Fibroblast of the aortic adventitia (primary cell): ENCODE data around the gene PHGDH. TPM values are rescaled to one million over a fixed set of nuclear protein-coding genes. Genes with fewer than 3 reads are reported as not detected.

Source experiments
- DNase-seq: peaks from one replicate; pipeline ENCODE4 v3.0.0-alpha.2; 2010; ENCODE audit warnings: low read depth
- H3K4me3 ChIP-seq: 2 replicates; pipeline ENCODE4 v1.5.1; 2011; ENCODE audit warnings: low read depth, mild to moderate bottlenecking, control low read depth, low read length, moderate library complexity
- total RNA-seq: library from RNA; depleted of rRNA; stranded (reverse); fragments of >200 nt; gene quantifications from 2 replicates; pipeline ENCODE4 v1.2.3, GENCODE V29; 2012; ENCODE audit warnings: low replicate concordance
- TF ChIP-seq, protein P1 (sequence below): IDR thresholded peaks from 2 replicates; pipeline ENCODE4 v1.5.1; 2011; ENCODE audit warnings: mild to moderate bottlenecking, low read length, control low read depth, inconsistent platforms; ENCODE audit not compliant: insufficient read depth

The PHGDH gene
- total RNA-seq, 1 donor: 246 TPM

DNA sequence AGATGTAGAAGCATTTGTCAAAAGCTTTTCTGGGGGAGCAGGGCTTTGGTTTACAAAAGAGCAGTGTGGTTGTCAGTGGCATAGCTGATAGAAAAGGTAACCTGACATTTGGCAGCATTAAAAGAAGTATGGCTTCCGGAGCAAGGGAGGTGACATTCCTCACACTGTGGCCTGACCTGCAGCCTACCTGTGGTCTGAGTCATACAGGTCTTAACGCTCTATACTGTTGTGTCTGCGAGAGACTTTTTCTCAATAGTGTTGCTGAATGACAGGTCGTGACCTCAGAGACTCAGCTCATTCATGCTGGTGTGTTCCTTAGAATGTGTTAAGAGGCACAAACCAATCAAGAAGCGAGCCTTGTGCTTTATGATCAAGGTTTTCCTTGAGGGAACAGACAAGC, 19.3 kb downstream of the PHGDH start:
- TF ChIP-seq, protein P1, sequence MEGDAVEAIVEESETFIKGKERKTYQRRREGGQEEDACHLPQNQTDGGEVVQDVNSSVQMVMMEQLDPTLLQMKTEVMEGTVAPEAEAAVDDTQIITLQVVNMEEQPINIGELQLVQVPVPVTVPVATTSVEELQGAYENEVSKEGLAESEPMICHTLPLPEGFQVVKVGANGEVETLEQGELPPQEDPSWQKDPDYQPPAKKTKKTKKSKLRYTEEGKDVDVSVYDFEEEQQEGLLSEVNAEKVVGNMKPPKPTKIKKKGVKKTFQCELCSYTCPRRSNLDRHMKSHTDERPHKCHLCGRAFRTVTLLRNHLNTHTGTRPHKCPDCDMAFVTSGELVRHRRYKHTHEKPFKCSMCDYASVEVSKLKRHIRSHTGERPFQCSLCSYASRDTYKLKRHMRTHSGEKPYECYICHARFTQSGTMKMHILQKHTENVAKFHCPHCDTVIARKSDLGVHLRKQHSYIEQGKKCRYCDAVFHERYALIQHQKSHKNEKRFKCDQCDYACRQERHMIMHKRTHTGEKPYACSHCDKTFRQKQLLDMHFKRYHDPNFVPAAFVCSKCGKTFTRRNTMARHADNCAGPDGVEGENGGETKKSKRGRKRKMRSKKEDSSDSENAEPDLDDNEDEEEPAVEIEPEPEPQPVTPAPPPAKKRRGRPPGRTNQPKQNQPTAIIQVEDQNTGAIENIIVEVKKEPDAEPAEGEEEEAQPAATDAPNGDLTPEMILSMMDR: no peak
- DNase-seq: no peak
- H3K4me3 ChIP-seq: no peak overlapping the region

DNA sequence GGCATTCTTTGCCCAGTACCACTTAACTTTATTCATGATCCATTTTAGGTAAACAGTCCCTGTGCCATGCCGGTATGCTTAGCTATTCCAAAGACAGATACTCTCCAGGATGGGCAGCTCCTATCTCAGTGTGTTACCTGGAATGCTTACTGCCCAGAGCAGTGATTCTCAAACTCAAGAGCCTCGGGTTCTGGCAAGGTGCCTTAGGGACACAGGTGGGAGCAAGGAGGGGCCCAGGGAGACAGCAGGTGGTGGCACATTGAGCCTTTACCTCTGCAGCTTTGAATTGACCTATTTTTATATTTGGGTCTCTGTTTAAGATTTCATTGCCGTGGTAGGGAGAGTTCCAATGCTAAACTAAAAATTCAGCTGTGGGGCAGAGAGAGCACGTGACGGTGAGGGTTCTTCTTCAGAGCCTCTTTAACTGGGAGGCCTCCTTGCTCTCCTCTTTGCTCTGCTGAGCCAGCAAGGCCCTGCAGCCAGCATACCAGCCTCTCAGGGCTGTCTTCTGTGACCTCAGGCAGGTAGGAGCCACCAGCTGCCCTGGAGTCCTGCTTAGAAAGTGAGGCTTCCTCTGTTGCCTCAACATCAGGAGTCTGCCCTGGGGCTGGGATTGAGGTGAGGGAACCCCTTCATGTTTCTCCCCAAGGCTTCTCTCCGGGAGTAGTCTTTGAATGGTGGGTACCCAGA, 20.2 kb downstream of the PHGDH start:
- H3K4me3 ChIP-seq: no peak overlapping the region
- TF ChIP-seq, protein P1: no peak
- no peak for DNase-seq

DNA sequence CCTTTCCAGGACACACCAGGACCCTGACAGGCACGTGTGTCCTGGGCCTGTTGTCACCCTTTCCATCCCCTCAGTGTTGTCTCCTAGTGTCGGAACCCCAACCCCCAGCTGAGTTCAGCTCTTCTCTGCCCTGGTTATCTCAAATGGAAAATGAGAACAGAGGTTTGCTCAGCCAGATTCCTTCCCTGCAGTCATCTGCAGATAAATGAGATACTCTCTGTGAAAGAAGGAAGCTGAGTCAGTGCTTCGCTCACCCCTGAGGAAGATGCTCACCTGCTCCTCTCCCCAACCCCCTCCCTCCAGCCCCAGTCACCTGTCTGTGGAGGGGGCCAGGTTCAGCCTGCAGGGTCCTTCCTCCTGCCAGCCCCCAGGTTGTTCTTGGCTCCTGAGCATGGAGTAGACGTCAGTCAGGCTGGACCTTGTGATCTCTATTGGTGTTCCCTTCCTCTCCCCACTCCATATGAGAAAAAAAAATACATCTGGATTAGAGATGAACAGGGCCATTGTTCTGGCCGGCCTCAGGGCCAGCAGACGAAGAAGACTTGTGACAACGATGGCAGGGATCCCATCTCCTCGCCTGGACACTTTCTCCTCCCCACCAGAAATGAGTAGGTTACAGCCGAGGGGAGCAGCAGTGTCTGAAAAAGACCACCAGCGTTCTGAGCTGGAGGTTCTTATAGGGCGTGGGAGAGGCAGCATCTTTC, 20.9 kb downstream of the PHGDH start:
- no peak for DNase-seq
- TF ChIP-seq, protein P1: no peak
- H3K4me3 ChIP-seq: no peak overlapping the region

DNA sequence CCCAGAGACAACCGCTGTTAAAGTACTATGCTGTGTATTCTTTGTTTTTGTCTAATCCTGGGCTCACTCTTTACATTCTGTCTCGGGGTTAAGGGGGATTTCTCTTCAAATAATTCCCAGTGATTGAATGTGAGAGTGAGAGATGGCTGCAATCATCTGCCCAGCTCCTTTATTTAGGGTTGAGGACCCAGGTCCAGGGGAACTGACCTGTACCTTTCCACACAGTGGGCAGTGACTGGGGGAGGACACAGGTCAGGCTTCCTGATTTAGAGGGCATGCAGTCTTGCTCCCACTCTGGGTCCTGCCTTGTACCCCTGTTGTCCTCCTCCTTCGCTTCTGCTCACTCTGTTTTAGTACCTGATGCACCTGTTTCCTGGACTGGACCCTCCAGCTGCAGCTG, 22.0 kb downstream of the PHGDH start:
- TF ChIP-seq, protein P1: no peak
- H3K4me3 ChIP-seq: no peak overlapping the region
- no peak for DNase-seq

DNA sequence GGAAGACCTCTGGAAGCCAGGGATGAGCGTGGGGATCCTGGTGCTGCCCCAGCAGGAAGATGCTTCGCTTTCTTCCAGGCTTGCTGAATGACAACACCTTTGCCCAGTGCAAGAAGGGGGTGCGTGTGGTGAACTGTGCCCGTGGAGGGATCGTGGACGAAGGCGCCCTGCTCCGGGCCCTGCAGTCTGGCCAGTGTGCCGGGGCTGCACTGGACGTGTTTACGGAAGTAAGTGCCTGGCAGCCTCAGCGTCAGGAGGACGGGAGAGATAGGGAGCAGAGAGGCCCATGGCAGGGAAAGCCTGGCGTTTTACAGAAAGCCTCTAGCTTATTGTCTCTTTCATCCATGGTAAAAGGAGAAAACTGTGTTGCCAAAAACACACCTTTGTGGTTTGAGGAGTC, 23.5 kb downstream of the PHGDH start:
- TF ChIP-seq, protein P1: no peak
- no peak overlapping the region for H3K4me3 ChIP-seq
- no peak for DNase-seq

DNA sequence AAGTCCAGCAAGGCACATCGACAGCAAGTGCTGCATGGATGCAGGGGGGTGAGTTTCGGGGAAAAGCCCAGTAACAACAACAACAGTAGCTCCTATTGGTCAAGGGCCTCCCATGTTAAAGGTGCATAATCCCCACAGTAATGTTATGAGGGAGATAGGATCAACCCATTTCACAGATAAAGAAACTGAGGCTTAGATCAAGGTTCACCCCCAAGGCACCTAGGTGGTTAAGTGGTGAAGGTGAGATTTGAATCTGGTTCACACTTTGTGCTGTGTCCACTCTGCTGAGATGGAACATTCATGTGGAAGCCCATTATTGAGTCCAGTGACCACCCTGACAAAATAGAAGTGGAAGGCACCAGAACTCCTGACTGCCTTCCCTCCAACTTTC, 24.9 kb downstream of the PHGDH start:
- no peak overlapping the region for H3K4me3 ChIP-seq
- no peak for DNase-seq
- TF ChIP-seq, protein P1: no peak
